Keratinocyte (primary cell): ENCODE measurements around the gene DIP2C. TPM values are rescaled to one million over a fixed set of nuclear protein-coding genes. Genes with fewer than 3 reads are reported as not detected.

Source experiments
- DNase-seq: peaks from one replicate; pipeline ENCODE4 v3.0.0-alpha.2; 2011; ENCODE audit warnings: low read depth, missing footprints, low spot score
- FAIRE-seq: peaks from 2 replicates; lab custom pipeline; 2011; peaks lifted over from hg19 to GRCh38; lab: Jason Lieb, UNC
- H2AFZ ChIP-seq: 2 replicates; pipeline ENCODE4 v1.6.0; 2012; ENCODE audit warnings: low read length, control low read depth, inconsistent platforms; ENCODE audit not compliant: control insufficient read depth
- H3K27ac ChIP-seq: 2 replicates; pipeline ENCODE4 v1.5.1; 2011; ENCODE audit warnings: low read length; ENCODE audit not compliant: control insufficient read depth, insufficient read depth
- H3K27me3 ChIP-seq: 3 replicates; pipeline ENCODE4 v1.6.0; 2011; ENCODE audit warnings: low read length; ENCODE audit not compliant: control insufficient read depth, insufficient read depth; ENCODE audit errors: extremely low read depth
- H3K36me3 ChIP-seq, 2 experiments: 2 replicates in 1 of 2; 3 replicates in 1 of 2; pipeline ENCODE4 v1.5.1; 2011; ENCODE audit warnings: low read length in 2 of 2, mild to moderate bottlenecking in 1 of 2; ENCODE audit not compliant: control insufficient read depth in 2 of 2, insufficient read depth in 2 of 2; ENCODE audit errors: extremely low read depth in 1 of 2
- H3K4me1 ChIP-seq: 3 replicates; pipeline ENCODE4 v1.5.1; 2011; ENCODE audit warnings: low read length; ENCODE audit not compliant: control insufficient read depth, insufficient read depth; ENCODE audit errors: extremely low read depth
- H3K4me2 ChIP-seq: 3 replicates; pipeline ENCODE4 v1.6.0; 2011; ENCODE audit warnings: low read depth, low read length; ENCODE audit not compliant: control insufficient read depth, insufficient read depth; ENCODE audit errors: extremely low read depth
- H3K4me3 ChIP-seq, 3 experiments: fragments of 200-600 bp in 1 of 3; sonication (generic) in 1 of 3; 2 replicates in 2 of 3; 3 replicates in 1 of 3; pipeline ENCODE4 v1.5.1; 2011 to 2016; ENCODE audit warnings: low read length in 3 of 3, mild to moderate bottlenecking in 3 of 3, control low read depth in 2 of 3, inconsistent platforms in 1 of 3, low read depth in 1 of 3, mixed read lengths in 1 of 3, mixed run types in 1 of 3, moderate library complexity in 1 of 3; ENCODE audit not compliant: control insufficient read depth in 2 of 3, insufficient read depth in 2 of 3; ENCODE audit errors: extremely low read depth in 1 of 3
- H3K79me2 ChIP-seq: 2 replicates; pipeline ENCODE4 v1.6.0; 2012; ENCODE audit warnings: low read length; ENCODE audit not compliant: control insufficient read depth, insufficient read depth
- H3K9ac ChIP-seq: 3 replicates; pipeline ENCODE4 v1.6.0; 2011; ENCODE audit warnings: low read length; ENCODE audit not compliant: control insufficient read depth, insufficient read depth; ENCODE audit errors: extremely low read depth
- H3K9me1 ChIP-seq: 3 replicates; pipeline ENCODE4 v1.6.0; 2011; ENCODE audit warnings: low read length; ENCODE audit not compliant: control insufficient read depth, insufficient read depth; ENCODE audit errors: extremely low read depth
- H3K9me3 ChIP-seq: 2 replicates; pipeline ENCODE4 v1.5.1; 2012; ENCODE audit warnings: low read depth, low read length; ENCODE audit not compliant: control insufficient read depth
- H4K20me1 ChIP-seq: 3 replicates; pipeline ENCODE4 v1.6.0; 2011; ENCODE audit warnings: low read length; ENCODE audit not compliant: control insufficient read depth, insufficient read depth; ENCODE audit errors: extremely low read depth
- CTCF ChIP-seq, 3 experiments: IDR thresholded peaks in 1 of 3; conservative IDR thresholded peaks in 1 of 3; optimal IDR thresholded peaks in 1 of 3; 2 replicates in 2 of 3; 3 replicates in 1 of 3; pipeline versions ENCODE3 to v1.5.1; 2011; ENCODE audit warnings: low read length in 3 of 3, mild to moderate bottlenecking in 3 of 3, moderate library complexity in 2 of 3, control low read depth in 1 of 3, inconsistent platforms in 1 of 3; ENCODE audit not compliant: insufficient read depth in 2 of 3; ENCODE audit errors: extremely low read depth in 1 of 3
- EZH2 ChIP-seq: IDR thresholded peaks from one replicate; pipeline ENCODE4 v1.6.1; 2012; ENCODE audit warnings: inconsistent platforms, mild to moderate bottlenecking, low read length, moderate library complexity
- dilution Hi-C: fragments of 300-500 bp; cut with MboI; formaldehyde crosslinking; loops from one replicate; pipeline ENCODE4 v1.7.0; 2020; ENCODE audit warnings: low sequenced_read_pairs; ENCODE audit not compliant: extremely low pct_ligation_motif_present
- polyA plus RNA-seq, 5 experiments: library from polyadenylated mRNA; depleted of rRNA in 3 of 5; stranded (reverse) in 3 of 5; stranded (forward) in 1 of 5; unstranded in 1 of 5; fragments of >200 nt; gene quantifications; 1 replicate in 1 of 5; 2 replicates in 3 of 5; 3 replicates in 1 of 5; pipeline versions ENCODE4 v1.2.1 to v1.2.3, GENCODE V29; 2011 to 2012; ENCODE audit warnings: missing spikeins in 2 of 5, low read depth in 1 of 5, low replicate concordance in 1 of 5

The DIP2C gene
- polyA plus RNA-seq, 1 donor (not counting 4 experiments of a cell fraction or from before 2014, with no cell fraction given) = 1.3 TPM

GRCh38 chr10:685613-686012, 3.9 kb downstream of the DIP2C start:
- no peak for FAIRE-seq
- Histone ChIP-seq H2AFZ (no peak overlapping the region), H3K4me1 (peaks cover 10% of the 10 kb centered on the region), H3K4me2 (no peak overlapping the region), H3K4me3 (no peak overlapping the region), H3K9ac (no peak overlapping the region), H3K27me3 (no peaks in the 10 kb centered on the region), H3K79me2 (peaks cover 13% of the 10 kb centered on the region), H4K20me1 (no peaks in the 10 kb centered on the region), H3K9me3 (no peaks in the 10 kb centered on the region), H3K27ac (no peak overlapping the region), H3K36me3 (no peaks in the 10 kb centered on the region), H3K9me1 (no peaks in the 10 kb centered on the region)
- TF ChIP-seq EZH2 (no peak), CTCF (optimal IDR thresholded peaks at IDR 0.05 in 1 of 3, IDR thresholded peaks at IDR 0.05 in 1 of 3, conservative IDR thresholded peaks at IDR 0.05 in 1 of 3; ENCODE audit: extremely low read depth in 1 of 3, insufficient read depth in 2 of 3, low read length in 3 of 3) (no peak)
- DNase-seq = no peak
- dilution Hi-C loops = no loop called here

DNA sequence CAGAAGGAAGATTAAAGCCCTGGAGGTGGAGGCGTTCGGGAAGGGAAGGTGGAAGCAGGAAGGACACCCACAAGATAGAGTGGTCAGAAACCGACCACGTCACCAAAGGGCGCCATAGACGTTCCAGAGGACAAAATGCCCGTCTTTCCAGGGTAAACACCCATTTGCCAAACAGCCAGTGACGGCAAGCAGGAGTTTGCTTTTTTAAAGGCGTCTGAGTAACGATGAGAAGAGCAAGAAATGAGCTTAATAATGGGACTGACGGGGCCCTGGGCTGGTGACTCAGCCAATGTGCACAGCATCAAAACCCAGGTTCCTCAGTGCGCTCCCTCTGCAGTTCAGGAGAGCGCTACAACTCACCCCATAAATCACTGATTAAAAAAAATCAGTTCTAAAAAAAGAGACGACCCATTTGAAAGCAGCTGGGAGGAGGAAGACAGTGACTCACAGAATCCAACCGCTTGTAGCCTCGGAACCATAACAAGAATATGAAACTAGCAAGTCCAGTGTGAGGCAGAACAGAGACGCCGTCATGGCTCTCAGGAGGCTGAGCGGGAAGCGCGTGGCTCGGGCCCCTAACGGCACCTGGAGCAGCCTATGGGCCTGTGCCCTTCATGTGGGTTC, 5.9 kb downstream of the DIP2C start:
- peak in 1 of 3 experiments; percentile 28 for TF ChIP-seq CTCF (optimal IDR thresholded peaks at IDR 0.05 in 1 of 3, IDR thresholded peaks at IDR 0.05 in 1 of 3, conservative IDR thresholded peaks at IDR 0.05 in 1 of 3; ENCODE audit: extremely low read depth in 1 of 3, insufficient read depth in 2 of 3, low read length in 3 of 3)
- TF ChIP-seq EZH2 = no peak
- Histone ChIP-seq H2AFZ (peak overlapping the region; percentile 20), H3K9me1 (no peaks in the 10 kb centered on the region), H3K27me3 (no peaks in the 10 kb centered on the region), H3K4me2 (peak overlapping the region; percentile 75), H3K36me3 (no peaks in the 10 kb centered on the region), H3K9ac (peak overlapping the region; percentile 65), H3K79me2 (peaks cover 13% of the 10 kb centered on the region), H3K27ac (peak overlapping the region; percentile 59), H3K4me3 (peak overlapping the region in 2 of 3 experiments; percentile 38 to 66), H4K20me1 (no peaks in the 10 kb centered on the region), H3K4me1 (peaks cover 10% of the 10 kb centered on the region), H3K9me3 (no peaks in the 10 kb centered on the region)
- DNase-seq = peak; percentile 58
- peak; percentile 51 for FAIRE-seq
- dilution Hi-C loops = no loop called here
